Measurements from ENCODE around the gene TMEM131.

TMEM131 gene

GRCh38 chr2:97764559-97765263 lies 231.0 kb downstream of the TMEM131 start:
- no peak for TF ChIP-seq ZNF274 (IDR thresholded peaks at IDR 0.05; ENCODE audit: low read depth, low read length)
- no peak overlapping the region for H3K4me3 ChIP-seq (ENCODE audit: low read length)

- no peak overlapping the region for H3K4me3 ChIP-seq (ENCODE audit: low read length)
- TF ChIP-seq ZNF274 (IDR thresholded peaks at IDR 0.05; ENCODE audit: low read depth, low read length), result no peak
These were observed 232.4 kb downstream of the TMEM131 start for GRCh38 chr2:97763176-97763845.

GRCh38 chr2:97761192-97761591 lies 234.6 kb downstream of the TMEM131 start:
- H3K4me3 ChIP-seq (ENCODE audit: low read length), result no peak overlapping the region
- TF ChIP-seq ZNF274 (IDR thresholded peaks at IDR 0.05; ENCODE audit: low read depth, low read length), result no peak

- H3K4me3 ChIP-seq (ENCODE audit: low read length), result no peak overlapping the region
- TF ChIP-seq ZNF274 (IDR thresholded peaks at IDR 0.05; ENCODE audit: low read depth, low read length), result no peak
These were observed 235.2 kb downstream of the TMEM131 start for GRCh38 chr2:97760480-97761049.

- TF ChIP-seq ZNF274 (IDR thresholded peaks at IDR 0.05; ENCODE audit: low read depth, low read length), result no peak
- no peak overlapping the region for H3K4me3 ChIP-seq (ENCODE audit: low read length)
These were observed 235.9 kb downstream of the TMEM131 start for GRCh38 chr2:97759727-97760407.

GRCh38 chr2:97758131-97758705 lies 237.5 kb downstream of the TMEM131 start:
- no peak for TF ChIP-seq ZNF274 (IDR thresholded peaks at IDR 0.05; ENCODE audit: low read depth, low read length)
- H3K4me3 ChIP-seq (ENCODE audit: low read length), result no peak overlapping the region

- no peak overlapping the region for H3K4me3 ChIP-seq (ENCODE audit: low read length)
- TF ChIP-seq ZNF274 (IDR thresholded peaks at IDR 0.05; ENCODE audit: low read depth, low read length), result no peak
These were observed 238.7 kb downstream of the TMEM131 start for GRCh38 chr2:97757062-97757461.

GRCh38 chr2:97755491-97755890 lies 240.3 kb downstream of the TMEM131 start:
- no peak overlapping the region for H3K4me3 ChIP-seq (ENCODE audit: low read length)

GRCh38 chr2:97754690-97755346 lies 240.9 kb downstream of the TMEM131 start:
- no peak for TF ChIP-seq ZNF274 (IDR thresholded peaks at IDR 0.05; ENCODE audit: low read depth, low read length)
- no peak overlapping the region for H3K4me3 ChIP-seq (ENCODE audit: low read length)

More at GRCh38 chr2:97755491-97755890, 240.3 kb downstream of the TMEM131 start:
- TF ChIP-seq ZNF274 (IDR thresholded peaks at IDR 0.05; ENCODE audit: low read depth, low read length), result no peak

GRCh38 chr2:97752342-97753334 lies 243.1 kb downstream of the TMEM131 start:
- no peak overlapping the region for H3K4me3 ChIP-seq (ENCODE audit: low read length)
- no peak for TF ChIP-seq ZNF274 (IDR thresholded peaks at IDR 0.05; ENCODE audit: low read depth, low read length)

GRCh38 chr2:97751752-97752151 lies 244.0 kb downstream of the TMEM131 start:
- H3K4me3 ChIP-seq (ENCODE audit: low read length), result no peak overlapping the region
- TF ChIP-seq ZNF274 (IDR thresholded peaks at IDR 0.05; ENCODE audit: low read depth, low read length), result no peak

GRCh38 chr2:97750017-97750416 lies 245.7 kb downstream of the TMEM131 start:
- TF ChIP-seq ZNF274 (IDR thresholded peaks at IDR 0.05; ENCODE audit: low read depth, low read length), result no peak

GRCh38 chr2:97749581-97749980 lies 246.2 kb downstream of the TMEM131 start:
- TF ChIP-seq ZNF274 (IDR thresholded peaks at IDR 0.05; ENCODE audit: low read depth, low read length), result no peak

More at GRCh38 chr2:97750017-97750416, 245.7 kb downstream of the TMEM131 start:
- H3K4me3 ChIP-seq (ENCODE audit: low read length), result no peak overlapping the region

More at GRCh38 chr2:97749581-97749980, 246.2 kb downstream of the TMEM131 start:
- H3K4me3 ChIP-seq (ENCODE audit: low read length), result no peak overlapping the region

Measured in GM08714 (cell line).